OCI-LY7 (cell line): ENCODE measurements around the gene PI4K2A. TPM values are rescaled to one million over a fixed set of nuclear protein-coding genes. Genes with fewer than 3 reads are reported as not detected.

Source experiments
- BruUV-seq: library from RNA; stranded (reverse); fragments of 400-500 nt; replicated peaks from 2 replicates; lab custom pipeline; 2021; lab: Mats Ljungman, UMichigan
- CTCF ChIA-PET: fragments of 300-600 bp; sonication (Branson Sonifier 250); formaldehyde crosslinking; loops from one replicate; lab custom pipeline; 2022; ENCODE audit warnings: antibody characterized with exemption; ENCODE audit not compliant: unreplicated experiment; lab: Charles Lee
- POLR2A ChIA-PET: fragments of 300-600 bp; sonication (Branson Sonifier 250); formaldehyde crosslinking; loops from one replicate; lab custom pipeline; 2022; ENCODE audit warnings: antibody characterized with exemption; lab: Charles Lee
- DNase-seq: peaks from one replicate; pipeline ENCODE4 v3.0.0-alpha.2; 2015; ENCODE audit warnings: low spot score
- H2AFZ ChIP-seq: fragments of 200-600 bp; sonication (generic), shearing (Covaris generic); 2 replicates; pipeline ENCODE4 v1.6.1; 2014; ENCODE audit warnings: mild to moderate bottlenecking, antibody characterized with exemption, low read length, moderate library complexity
- H3K27ac ChIP-seq: fragments of 200-600 bp; sonication (generic); 2 replicates; pipeline ENCODE4 v1.5.1; 2014; ENCODE audit warnings: mixed run types, low read depth, mild to moderate bottlenecking, moderate library complexity, low read length, inconsistent platforms; ENCODE audit not compliant: poor library complexity, severe bottlenecking
- H3K36me3 ChIP-seq: fragments of 200-600 bp; sonication (generic); 2 replicates; pipeline ENCODE4 v1.6.1; 2014; ENCODE audit warnings: mild to moderate bottlenecking, antibody characterized with exemption, low read length, moderate library complexity, mixed read lengths; ENCODE audit not compliant: insufficient read depth
- H3K4me1 ChIP-seq: fragments of 200-600 bp; sonication (generic); 2 replicates; pipeline ENCODE4 v1.5.1; 2014; ENCODE audit warnings: mild to moderate bottlenecking, low read length; ENCODE audit not compliant: insufficient read depth, poor library complexity, severe bottlenecking
- H3K4me2 ChIP-seq: fragments of 200-600 bp; sonication (generic); 2 replicates; pipeline ENCODE4 v1.6.1; 2014; ENCODE audit warnings: mild to moderate bottlenecking, low read length
- H3K4me3 ChIP-seq: fragments of 200-600 bp; sonication (generic); 2 replicates; pipeline ENCODE4 v1.5.1; 2014; ENCODE audit warnings: mild to moderate bottlenecking, low read depth, low read length; ENCODE audit not compliant: poor library complexity, severe bottlenecking
- H3K79me2 ChIP-seq: fragments of 200-600 bp; sonication (generic); 2 replicates; pipeline ENCODE4 v1.6.1; 2016; ENCODE audit warnings: low read depth, mild to moderate bottlenecking, low read length, moderate library complexity, mixed read lengths; ENCODE audit not compliant: insufficient read depth
- H3K9me2 ChIP-seq: fragments of 200-600 bp; sonication (generic); 2 replicates; pipeline ENCODE4 v1.6.1; 2016; ENCODE audit warnings: mild to moderate bottlenecking, low read length, mixed read lengths; ENCODE audit not compliant: insufficient read depth
- H3K9me3 ChIP-seq: fragments of 200-600 bp; sonication (generic); 2 replicates; pipeline ENCODE4 v1.6.1; 2014; ENCODE audit warnings: mild to moderate bottlenecking, mixed run types, low read length, mixed read lengths
- H4K20me1 ChIP-seq: fragments of 200-600 bp; sonication (generic); 2 replicates; pipeline ENCODE4 v1.6.1; 2014; ENCODE audit warnings: mild to moderate bottlenecking, antibody characterized with exemption, low read length, moderate library complexity, mixed read lengths; ENCODE audit not compliant: insufficient read depth
- EZH2phosphoT487 ChIP-seq: fragments of 200-600 bp; sonication (generic); IDR thresholded peaks from 2 replicates; pipeline ENCODE4 v1.6.1; 2018; ENCODE audit warnings: low read depth, borderline replicate concordance, mild to moderate bottlenecking, mixed run types, antibody characterized with exemption, low read length, moderate library complexity, mixed read lengths
- intact Hi-C: fragments of 100-400 bp; cut with micrococcal nuclease; formaldehyde crosslinking; loops from one replicate; pipeline ENCODE4 v1.10.0; 2022; ENCODE audit not compliant: unreplicated experiment
- total RNA-seq, 2 experiments: library from RNA; depleted of rRNA in 1 of 2; stranded (reverse); fragments of >200 nt in 1 of 2; shearing (Covaris generic) in 1 of 2; gene quantifications; 2 replicates each; pipeline ENCODE4 v1.2.3, GENCODE V29; 2014 to 2022
- TF ChIP-seq, protein P1 (sequence below): fragments of 200-600 bp; sonication (generic); conservative IDR thresholded peaks from 2 replicates; pipeline ENCODE4 v1.5.1; 2014; ENCODE audit warnings: mild to moderate bottlenecking, antibody characterized with exemption, low read length, moderate library complexity, mixed read lengths

Gene PI4K2A
- total RNA-seq, 2 experiments from 2014 or later = 9.2 to 12.7 TPM

- Histone ChIP-seq H2AFZ (peak within 1 kb of the TSS; percentile 97), H3K36me3 (no peaks in the 10 kb centered on the region), H3K4me2 (peak within 1 kb of the TSS; percentile 78), H3K4me1 (peaks cover 17% of the 10 kb centered on the region), H3K79me2 (no peaks in the 10 kb centered on the region), H3K4me3 (peak within 1 kb of the TSS; percentile 70), H3K27ac (no peak within 1 kb of the TSS), H3K9me3 (no peaks in the 10 kb centered on the region), H4K20me1 (no peaks in the 10 kb centered on the region), H3K9me2 (no peaks in the 10 kb centered on the region)
- peak; percentile 95 for DNase-seq
- no TSS peak for BruUV-seq
- TF ChIP-seq, protein P1, sequence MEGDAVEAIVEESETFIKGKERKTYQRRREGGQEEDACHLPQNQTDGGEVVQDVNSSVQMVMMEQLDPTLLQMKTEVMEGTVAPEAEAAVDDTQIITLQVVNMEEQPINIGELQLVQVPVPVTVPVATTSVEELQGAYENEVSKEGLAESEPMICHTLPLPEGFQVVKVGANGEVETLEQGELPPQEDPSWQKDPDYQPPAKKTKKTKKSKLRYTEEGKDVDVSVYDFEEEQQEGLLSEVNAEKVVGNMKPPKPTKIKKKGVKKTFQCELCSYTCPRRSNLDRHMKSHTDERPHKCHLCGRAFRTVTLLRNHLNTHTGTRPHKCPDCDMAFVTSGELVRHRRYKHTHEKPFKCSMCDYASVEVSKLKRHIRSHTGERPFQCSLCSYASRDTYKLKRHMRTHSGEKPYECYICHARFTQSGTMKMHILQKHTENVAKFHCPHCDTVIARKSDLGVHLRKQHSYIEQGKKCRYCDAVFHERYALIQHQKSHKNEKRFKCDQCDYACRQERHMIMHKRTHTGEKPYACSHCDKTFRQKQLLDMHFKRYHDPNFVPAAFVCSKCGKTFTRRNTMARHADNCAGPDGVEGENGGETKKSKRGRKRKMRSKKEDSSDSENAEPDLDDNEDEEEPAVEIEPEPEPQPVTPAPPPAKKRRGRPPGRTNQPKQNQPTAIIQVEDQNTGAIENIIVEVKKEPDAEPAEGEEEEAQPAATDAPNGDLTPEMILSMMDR = no peak
- TF ChIP-seq EZH2phosphoT487 = no peak
- ChIA-PET CTCF (interaction anchor here (0.7 to 2.2 kb wide), 4 partner anchors 10 to 49 kb away, joined by 3 to 12 read pairs (median 8); partner anchors contain the start of gene ZFYVE27), POLR2A (interaction anchor here (0.5 to 1.9 kb wide), 13 partner anchors 8 to 1755 kb away, joined by 3 to 18 read pairs (median 3); partner anchors contain the start of gene ZFYVE27)
- intact Hi-C loops = loop anchor here (2.0 to 10.0 kb wide), 2 partner anchors 44 to 178 kb away; no protein-coding TSS in a partner anchor
Measured at GRCh38 chr10:97686962-97687784, 46.7 kb downstream of the PI4K2A start, which contains the start of gene AVPI1. AVPI1 (minus strand) TSS chr10:97687241; CDS start chr10:97679905, 7,336 bp downstream.

GRCh38 chr10:97687785-97688781, 47.6 kb downstream of the PI4K2A start:
- H3K9me3 ChIP-seq = no peaks in the 10 kb centered on the region
- peaks cover 17% of the 10 kb centered on the region for H3K4me1 ChIP-seq
- intact Hi-C loops = loop anchor here (2.0 to 10.0 kb wide), 2 partner anchors 43 to 177 kb away; no protein-coding TSS in a partner anchor
- H4K20me1 ChIP-seq = no peaks in the 10 kb centered on the region
- TF ChIP-seq, protein P1 = no peak
- no peak for TF ChIP-seq EZH2phosphoT487
- POLR2A ChIA-PET = interaction anchor here (0.6 to 1.9 kb wide), 4 partner anchors 16 to 181 kb away, joined by 3 to 18 read pairs (median 3); partner anchors contain the start of gene ZFYVE27
- peak overlapping the region; percentile 78 for H3K4me2 ChIP-seq
- peak overlapping the region; percentile 70 for H3K4me3 ChIP-seq
- no peak for DNase-seq
- H3K79me2 ChIP-seq = no peaks in the 10 kb centered on the region
- no peak overlapping the region for H3K27ac ChIP-seq
- BruUV-seq = no TSS peak
- CTCF ChIA-PET = interaction anchor here (2.2 kb wide), 1 partner anchor 11 kb away, joined by 10 read pairs; no protein-coding TSS in a partner anchor
- no peaks in the 10 kb centered on the region for H3K36me3 ChIP-seq
- H3K9me2 ChIP-seq = no peaks in the 10 kb centered on the region
- H2AFZ ChIP-seq = peak overlapping the region; percentile 97
